A549 treated with Hydrocortisone at 1 μM for 4 hours (cell line): Measurements from ENCODE around the gene UQCRHL. TPM values are rescaled to one million over a fixed set of nuclear protein-coding genes. Genes with fewer than 3 reads are reported as not detected.

Experiments used
- total RNA-seq: library from RNA; stranded (reverse); fragments of 200-300 nt; extraction: Qiagen RNA extraction; gene quantifications from 5 replicates; pipeline ENCODE4 v1.2.3, GENCODE V29; 2022

Gene UQCRHL
- 5.9 to 8.7 TPM (median 6.2 TPM) in 5 replicates for total RNA-seq

GRCh38 chr1:15807549-15807948 is at the start of gene UQCRHL:
TSS of gene UQCRHL (minus strand) at chr1:15807649. CDS start at chr1:15807649, 0 bp downstream.

GRCh38 chr1:15847100-15847892 is 39.8 kb upstream of the UQCRHL start, which contains the start of gene SPEN:
TSS of gene SPEN (plus strand) at chr1:15847707. CDS start at chr1:15848068, 361 bp downstream.

GRCh38 chr1:15758343-15758931 is 49.0 kb downstream of the UQCRHL start, which contains the start of gene FBLIM1:
TSS of gene FBLIM1 (plus strand) at chr1:15758795. CDS start at chr1:15764984, 6,189 bp downstream.

Other genes starting within 250 kb of the UQCRHL start
- gene AGMAT, start 222.6 kb downstream of the UQCRHL start, total RNA-seq: 6.1 to 7.4 TPM (median 7.3 TPM) in 5 replicates
- 6.0 to 9.3 TPM (median 8.4 TPM) in 5 replicates for gene DDI2, start 190.2 kb downstream of the UQCRHL start, total RNA-seq
- 23.0 to 26.5 TPM (median 24.1 TPM) in 5 replicates for gene PLEKHM2, start 123.3 kb downstream of the UQCRHL start, total RNA-seq
- gene SLC25A34, start 71.4 kb downstream of the UQCRHL start, total RNA-seq: 0.07 to 0.42 TPM (median 0.24 TPM) in 5 replicates
- gene TMEM82, start 65.2 kb downstream of the UQCRHL start, total RNA-seq: not detected in 5 replicates
- gene FBLIM1, start 48.9 kb downstream of the UQCRHL start, total RNA-seq: 19.6 to 33.7 TPM (median 26.9 TPM) in 5 replicates
- gene SPEN, start 40.1 kb upstream of the UQCRHL start, total RNA-seq: 34.2 to 46.9 TPM (median 38.3 TPM) in 5 replicates
- 10.2 to 12.9 TPM (median 11.9 TPM) in 5 replicates for gene ZBTB17, start 168.5 kb upstream of the UQCRHL start, total RNA-seq
- gene SRARP, start 196.6 kb upstream of the UQCRHL start, total RNA-seq: not detected in 5 replicates
- gene HSPB7, start 210.4 kb upstream of the UQCRHL start, total RNA-seq: 0.05 to 0.14 TPM (median 0.07 TPM) in 4 of 5 replicates, not detected in the other
- 0.03 to 0.06 TPM (median 0.06 TPM) in 3 of 5 replicates, not detected in the others for gene CLCNKA, start 214.4 kb upstream of the UQCRHL start, total RNA-seq
- gene CLCNKB, start 236.1 kb upstream of the UQCRHL start, total RNA-seq: 0.07 to 0.08 TPM in 2 of 5 replicates, not detected in the others